Fibroblast of mammary gland (primary cell): Measurements from ENCODE around the gene SLC45A3.

Experiments
- DNase-seq: peaks from one replicate; pipeline ENCODE4 v3.0.0-alpha.2; 2010; ENCODE audit warnings: low read depth
- H3K4me3 ChIP-seq: 2 replicates; pipeline ENCODE4 v1.5.1; 2011; ENCODE audit warnings: low read depth, mild to moderate bottlenecking, low read length, moderate library complexity; ENCODE audit not compliant: control insufficient read depth
- CTCF ChIP-seq: conservative IDR thresholded peaks from 2 replicates; pipeline ENCODE4 v1.5.1; 2011; ENCODE audit warnings: low read depth, low read length, inconsistent platforms; ENCODE audit not compliant: control insufficient read depth, insufficient read depth

SLC45A3 gene

GRCh38 chr1:205710201-205711062 lies 30.1 kb upstream of the SLC45A3 start:
- H3K4me3 ChIP-seq: no peak overlapping the region
- no peak for DNase-seq
- TF ChIP-seq CTCF: no peak

- TF ChIP-seq CTCF: no peak
- no peak for DNase-seq
- H3K4me3 ChIP-seq: no peak overlapping the region
Observed at GRCh38 chr1:205709640-205710039, 29.3 kb upstream of the SLC45A3 start.

- no peak for TF ChIP-seq CTCF
- DNase-seq: peak; percentile 50
- no peak overlapping the region for H3K4me3 ChIP-seq
Observed at GRCh38 chr1:205709059-205709398, 28.7 kb upstream of the SLC45A3 start.

GRCh38 chr1:205706601-205707502 lies 26.5 kb upstream of the SLC45A3 start:
- no peak for TF ChIP-seq CTCF
- H3K4me3 ChIP-seq: no peak overlapping the region

GRCh38 chr1:205704903-205705302 lies 24.6 kb upstream of the SLC45A3 start:
- no peak for DNase-seq
- H3K4me3 ChIP-seq: no peak overlapping the region
- no peak for TF ChIP-seq CTCF

More at GRCh38 chr1:205706601-205707502, 26.5 kb upstream of the SLC45A3 start:
- DNase-seq: no peak

GRCh38 chr1:205703072-205703471 lies 22.8 kb upstream of the SLC45A3 start:
- no peak for TF ChIP-seq CTCF
- no peak for DNase-seq
- no peak overlapping the region for H3K4me3 ChIP-seq
